BLaER1 treated with 17β-estradiol and CSF1 and Interleukin-3, amounts not matched to agents 10 nM and 100 nM (cell line): ENCODE measurements around the gene KLK5.
A peak's percentile ranks its signal among the peaks of the same experiment; 100 is the strongest.
"Not testable (repeated sequence)": the region's sequence is repeated elsewhere in the genome, so short reads cannot be mapped to it uniquely, and the experiment has no call there.

Source experiments
- H3K27ac ChIP-seq, 11 experiments: shearing (Covaris generic); formaldehyde crosslinking; 2 replicates each; pipeline ENCODE4 v1.8.1; 2022
- H3K27me3 ChIP-seq, 11 experiments: shearing (Covaris generic); formaldehyde crosslinking; 2 replicates each; pipeline ENCODE4 v1.8.1; 2022
- H3K36me3 ChIP-seq, 11 experiments: shearing (Covaris generic); formaldehyde crosslinking; 2 replicates each; pipeline ENCODE4 v1.8.1; 2022
- H3K4me1 ChIP-seq, 10 experiments: shearing (Covaris generic); formaldehyde crosslinking; 2 replicates each; pipeline ENCODE4 v1.8.1; 2022
- H3K4me2 ChIP-seq, 11 experiments: shearing (Covaris generic); formaldehyde crosslinking; 2 replicates each; pipeline ENCODE4 v1.8.1; 2022
- H3K4me3 ChIP-seq, 10 experiments: shearing (Covaris generic); formaldehyde crosslinking; 2 replicates each; pipeline ENCODE4 v1.8.1; 2022
- H3K9ac ChIP-seq, 11 experiments: shearing (Covaris generic); formaldehyde crosslinking; 2 replicates each; pipeline ENCODE4 v1.8.1; 2022
- H3K9me3 ChIP-seq, 11 experiments: shearing (Covaris generic); formaldehyde crosslinking; replicated peaks in 1 of 11; 2 replicates each; pipeline ENCODE4 v1.8.1; 2022
- H4K20me1 ChIP-seq, 11 experiments: shearing (Covaris generic); formaldehyde crosslinking; 2 replicates each; pipeline ENCODE4 v1.8.1; 2022
- Cebpa-rat ChIP-seq, 11 experiments: shearing (Covaris generic); IDR thresholded peaks; 2 replicates each; pipeline ENCODE4 v1.8.1; 2022

KLK5 gene

GRCh38 chr19:50952910-50953309 lies at the start of gene KLK5:
Gene KLK5, minus strand, starts transcription at chr19:50953038. Its CDS starts 381 bp downstream, at chr19:50952657.
- H3K4me2 ChIP-seq, result no peak within 1 kb of the TSS
- no peaks in the 10 kb centered on the region; a peak in 1 of 22 replicates for H4K20me1 ChIP-seq
- H3K4me3 ChIP-seq, result no peak within 1 kb of the TSS
- TF ChIP-seq Cebpa-rat (IDR thresholded peaks at IDR 0.05), result no peak
- no peak within 1 kb of the TSS for H3K27ac ChIP-seq
- H3K9ac ChIP-seq, result no peak within 1 kb of the TSS
- H3K4me1 ChIP-seq, result no peaks in the 10 kb centered on the region
- no peaks in the 10 kb centered on the region for H3K27me3 ChIP-seq
- H3K36me3 ChIP-seq, result no peaks in the 10 kb centered on the region
- H3K9me3 ChIP-seq, result no peaks in the 10 kb centered on the region

GRCh38 chr19:51002089-51002532 lies 49.3 kb upstream of the KLK5 start:
- no peaks in the 10 kb centered on the region for H4K20me1 ChIP-seq
- H3K4me1 ChIP-seq, result peaks cover 0 to 12% (median 11%) of the 10 kb centered on the region in 10 experiments; a peak in 11 of 20 replicates
- no peaks in the 10 kb centered on the region for H3K36me3 ChIP-seq
- no peak overlapping the region for H3K27ac ChIP-seq
- H3K9ac ChIP-seq, result peak overlapping the region in 2 of 11 experiments; percentile 5 to 10; a peak in 1 of 22 replicates
- no peak overlapping the region for H3K4me3 ChIP-seq
- H3K4me2 ChIP-seq, result peak overlapping the region in 8 of 11 experiments; percentile 23 to 59 (median 42); a peak in 12 of 22 replicates
- no peaks in the 10 kb centered on the region for H3K9me3 ChIP-seq
- TF ChIP-seq Cebpa-rat (IDR thresholded peaks at IDR 0.05), result no peak
- no peaks in the 10 kb centered on the region for H3K27me3 ChIP-seq

GRCh38 chr19:51001515-51001914 lies 48.7 kb upstream of the KLK5 start, which contains the start of gene KLK8:
Gene KLK8, minus strand, starts transcription at chr19:51001604. Its CDS starts 437 bp downstream, at chr19:51001167.
- Histone ChIP-seq H3K27me3 (no peaks in the 10 kb centered on the region), H3K4me3 (no peak within 1 kb of the TSS), H3K27ac (no peak within 1 kb of the TSS), H3K9ac (peak within 1 kb of the TSS in 2 of 11 experiments; percentile 5 to 10; a peak in 1 of 22 replicates), H4K20me1 (no peaks in the 10 kb centered on the region), H3K36me3 (no peaks in the 10 kb centered on the region), H3K4me2 (peak within 1 kb of the TSS in 8 of 11 experiments; percentile 23 to 59 (median 42); a peak in 12 of 22 replicates), H3K4me1 (peaks cover 0 to 12% (median 11%) of the 10 kb centered on the region in 10 experiments; a peak in 11 of 20 replicates), H3K9me3 (no peaks in the 10 kb centered on the region)
- no peak for TF ChIP-seq Cebpa-rat (IDR thresholded peaks at IDR 0.05)

GRCh38 chr19:51000981-51001380 lies 48.1 kb upstream of the KLK5 start:
- no peak overlapping the region for H3K4me3 ChIP-seq

GRCh38 chr19:51000426-51000825 lies 47.6 kb upstream of the KLK5 start:
- no peak overlapping the region for H3K4me2 ChIP-seq
- no peaks in the 10 kb centered on the region for H3K27me3 ChIP-seq
- no peaks in the 10 kb centered on the region for H3K36me3 ChIP-seq
- H4K20me1 ChIP-seq, result no peaks in the 10 kb centered on the region
- H3K4me1 ChIP-seq, result peaks cover 0 to 12% (median 11%) of the 10 kb centered on the region in 10 experiments; a peak in 11 of 20 replicates
- H3K27ac ChIP-seq, result no peak overlapping the region
- no peaks in the 10 kb centered on the region for H3K9me3 ChIP-seq
- TF ChIP-seq Cebpa-rat (IDR thresholded peaks at IDR 0.05), result no peak
- no peak overlapping the region for H3K4me3 ChIP-seq
- H3K9ac ChIP-seq, result no peak overlapping the region

More at GRCh38 chr19:51000981-51001380, 48.1 kb upstream of the KLK5 start:
- Histone ChIP-seq H3K4me2 (no peak overlapping the region), H3K27me3 (no peaks in the 10 kb centered on the region), H4K20me1 (no peaks in the 10 kb centered on the region), H3K36me3 (no peaks in the 10 kb centered on the region), H3K9ac (no peak overlapping the region), H3K27ac (no peak overlapping the region), H3K9me3 (no peaks in the 10 kb centered on the region), H3K4me1 (peaks cover 0 to 12% (median 11%) of the 10 kb centered on the region in 10 experiments; a peak in 11 of 20 replicates)
- no peak for TF ChIP-seq Cebpa-rat (IDR thresholded peaks at IDR 0.05)

- Histone ChIP-seq H3K27ac (no peak overlapping the region), H3K4me2 (no peak overlapping the region), H3K9ac (no peak overlapping the region), H3K9me3 (peaks cover 0 to 11% (median 6%) of the 10 kb centered on the region in 11 experiments; a peak in 12 of 22 replicates), H3K4me3 (no peak overlapping the region), H3K4me1 (peaks cover 0 to 12% (median 11%) of the 10 kb centered on the region in 10 experiments; a peak in 11 of 20 replicates), H4K20me1 (no peaks in the 10 kb centered on the region), H3K27me3 (no peaks in the 10 kb centered on the region), H3K36me3 (no peaks in the 10 kb centered on the region)
- TF ChIP-seq Cebpa-rat (IDR thresholded peaks at IDR 0.05), result no peak
Measured at GRCh38 chr19:50998686-50999085, 45.8 kb upstream of the KLK5 start.

- TF ChIP-seq Cebpa-rat (IDR thresholded peaks at IDR 0.05), result no peak
- peaks cover 0 to 12% (median 11%) of the 10 kb centered on the region in 10 experiments; a peak in 11 of 20 replicates for H3K4me1 ChIP-seq
- H3K36me3 ChIP-seq, result no peaks in the 10 kb centered on the region
- H4K20me1 ChIP-seq, result no peaks in the 10 kb centered on the region
- H3K4me2 ChIP-seq, result no peak overlapping the region
- peaks cover 0 to 11% (median 6%) of the 10 kb centered on the region in 11 experiments; a peak in 12 of 22 replicates for H3K9me3 ChIP-seq
- no peaks in the 10 kb centered on the region for H3K27me3 ChIP-seq
- no peak overlapping the region for H3K4me3 ChIP-seq
- no peak overlapping the region for H3K27ac ChIP-seq
- no peak overlapping the region for H3K9ac ChIP-seq
Measured at GRCh38 chr19:50998061-50998460, 45.2 kb upstream of the KLK5 start.

GRCh38 chr19:50994129-50994528 lies 41.3 kb upstream of the KLK5 start:
- no peak overlapping the region for H3K4me3 ChIP-seq
- H3K4me2 ChIP-seq, result no peak overlapping the region
- H3K36me3 ChIP-seq, result no peaks in the 10 kb centered on the region
- peaks cover 0 to 11% (median 6%) of the 10 kb centered on the region in 11 experiments; a peak in 12 of 22 replicates for H3K9me3 ChIP-seq
- no peak overlapping the region for H3K27ac ChIP-seq
- H3K27me3 ChIP-seq, result no peaks in the 10 kb centered on the region
- no peak overlapping the region for H3K9ac ChIP-seq
- TF ChIP-seq Cebpa-rat (IDR thresholded peaks at IDR 0.05), result no peak
- H4K20me1 ChIP-seq, result no peaks in the 10 kb centered on the region
- H3K4me1 ChIP-seq, result no peaks in the 10 kb centered on the region

- Histone ChIP-seq H3K27me3 (no peaks in the 10 kb centered on the region), H3K4me1 (no peaks in the 10 kb centered on the region), H3K4me3 (no peak overlapping the region), H3K4me2 (no peak overlapping the region), H4K20me1 (no peaks in the 10 kb centered on the region), H3K9ac (no peak overlapping the region), H3K36me3 (no peaks in the 10 kb centered on the region), H3K27ac (no peak overlapping the region), H3K9me3 (peaks cover 0 to 11% (median 6%) of the 10 kb centered on the region in 11 experiments; a peak in 12 of 22 replicates)
- no peak for TF ChIP-seq Cebpa-rat (IDR thresholded peaks at IDR 0.05)
Measured at GRCh38 chr19:50992666-50993035, 39.8 kb upstream of the KLK5 start.

GRCh38 chr19:50984416-50984815 lies 31.6 kb upstream of the KLK5 start:
- H3K36me3 ChIP-seq, H3K9ac ChIP-seq, H3K9me3 ChIP-seq, H3K27ac ChIP-seq, H4K20me1 ChIP-seq, H3K4me3 ChIP-seq, H3K4me1 ChIP-seq, H3K4me2 ChIP-seq: not testable (repeated sequence)
- peaks cover 0 to 16% (median 0%) of the 10 kb centered on the region in 11 experiments; a peak in 3 of 22 replicates for H3K27me3 ChIP-seq
